HG02623 (cell line): ENCODE results near the gene SLC7A7.
"Not testable (repeated sequence)": the region's sequence is repeated elsewhere in the genome, so short reads cannot be mapped to it uniquely, and the experiment has no call there.

Experiments used
- ATAC-seq: cut with Tn5 transposase; IDR thresholded peaks from one replicate; pipeline ENCODE4 v1.9.1; 2021; ENCODE audit warnings: moderate library complexity; ENCODE audit not compliant: unreplicated experiment

SLC7A7 gene

DNA sequence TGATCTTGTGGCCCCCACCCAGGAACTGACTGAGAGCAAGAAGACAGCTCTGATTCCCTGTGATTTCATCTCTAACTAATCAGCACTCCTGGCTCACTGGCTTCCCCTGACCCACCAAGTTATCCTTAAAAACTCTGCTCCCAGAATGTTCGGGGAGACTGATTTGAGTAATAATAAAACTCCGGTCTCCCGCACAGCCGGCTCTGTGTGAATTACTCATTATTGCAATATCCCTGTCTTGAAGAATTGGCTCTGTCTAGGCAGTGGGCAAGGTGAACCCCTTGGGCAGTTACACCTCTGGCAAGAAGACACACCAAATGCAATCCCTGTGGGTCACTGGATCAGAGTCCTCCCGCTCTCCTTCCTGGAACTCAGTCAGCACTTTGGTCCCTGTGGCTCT is 21.3 kb downstream of the SLC7A7 start:
- no peak for ATAC-seq

GRCh38 chr14:22793550-22793949 is 21.7 kb downstream of the SLC7A7 start:
- not testable (repeated sequence) for ATAC-seq

DNA sequence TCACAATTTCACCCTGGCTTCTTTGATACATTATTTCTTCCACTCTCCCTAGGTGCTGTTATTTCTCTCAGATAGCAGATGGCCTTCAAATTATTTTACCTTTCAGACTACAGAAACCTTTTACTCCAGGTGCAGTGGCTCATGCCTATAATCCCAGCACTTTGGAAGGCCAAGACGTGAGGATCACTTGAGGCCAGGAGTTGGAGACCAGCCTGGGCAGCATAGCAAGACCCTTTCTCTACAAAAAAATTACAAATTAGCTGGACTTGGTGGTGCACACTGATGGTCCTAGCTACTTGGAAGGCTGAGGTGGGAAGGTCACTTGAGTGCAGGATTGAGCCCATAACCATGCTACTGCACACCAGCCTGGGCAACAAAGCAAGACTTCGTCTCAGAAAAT is 23.1 kb downstream of the SLC7A7 start:
- no peak for ATAC-seq

GRCh38 chr14:22791301-22791700 is 23.9 kb downstream of the SLC7A7 start:
- no peak for ATAC-seq

GRCh38 chr14:22786685-22787084 is 28.6 kb downstream of the SLC7A7 start:
- ATAC-seq: no peak

GRCh38 chr14:22781301-22781991 is 33.8 kb downstream of the SLC7A7 start:
- ATAC-seq: no peak

DNA sequence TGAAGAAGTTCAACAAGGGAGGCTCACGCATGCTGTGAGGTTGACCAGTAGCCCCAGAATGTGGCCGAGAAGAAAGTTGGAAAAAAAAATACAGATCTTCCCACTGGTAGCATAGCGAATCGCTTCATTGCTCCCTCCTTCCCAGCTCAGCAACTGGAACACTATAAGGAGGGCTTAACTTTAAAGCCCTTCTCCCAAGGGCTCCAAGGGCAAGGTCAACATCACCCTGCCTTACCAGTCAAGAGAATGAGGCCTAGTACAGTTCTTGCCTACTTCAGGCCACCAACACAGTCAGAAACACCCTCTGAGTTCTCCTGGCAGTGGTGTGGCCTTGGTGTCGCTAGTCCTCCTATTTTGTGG is 34.3 kb downstream of the SLC7A7 start:
- no peak for ATAC-seq

DNA sequence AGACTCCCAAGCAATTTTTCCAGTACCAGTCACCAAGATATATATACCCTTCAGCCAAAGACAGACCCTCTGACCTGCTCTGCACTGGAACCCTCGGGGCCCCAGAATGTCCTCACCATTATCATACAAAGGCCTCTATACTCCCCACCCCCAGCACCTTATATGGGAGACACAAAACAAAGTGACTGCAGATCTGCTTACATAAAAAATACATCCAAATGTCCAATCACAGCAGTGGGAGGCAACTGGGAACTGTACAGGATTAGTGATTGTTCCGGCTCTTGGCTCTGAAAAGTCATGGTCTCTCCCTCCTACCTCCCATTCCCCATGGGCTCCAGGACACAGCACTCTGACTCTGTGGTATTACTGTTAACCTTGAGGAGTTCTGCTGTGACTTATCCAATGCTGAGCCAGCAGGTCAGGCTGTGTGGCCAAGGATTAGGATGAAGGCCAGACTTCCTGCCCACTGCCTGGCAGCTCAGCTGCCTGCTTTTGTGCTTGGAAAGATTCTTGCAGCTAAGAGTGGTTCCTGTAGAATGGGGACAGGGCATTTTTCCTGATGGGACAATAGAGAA is 35.0 kb downstream of the SLC7A7 start:
- no peak for ATAC-seq

- ATAC-seq: no peak
Observed at GRCh38 chr14:22778084-22778483, 37.2 kb downstream of the SLC7A7 start.

DNA sequence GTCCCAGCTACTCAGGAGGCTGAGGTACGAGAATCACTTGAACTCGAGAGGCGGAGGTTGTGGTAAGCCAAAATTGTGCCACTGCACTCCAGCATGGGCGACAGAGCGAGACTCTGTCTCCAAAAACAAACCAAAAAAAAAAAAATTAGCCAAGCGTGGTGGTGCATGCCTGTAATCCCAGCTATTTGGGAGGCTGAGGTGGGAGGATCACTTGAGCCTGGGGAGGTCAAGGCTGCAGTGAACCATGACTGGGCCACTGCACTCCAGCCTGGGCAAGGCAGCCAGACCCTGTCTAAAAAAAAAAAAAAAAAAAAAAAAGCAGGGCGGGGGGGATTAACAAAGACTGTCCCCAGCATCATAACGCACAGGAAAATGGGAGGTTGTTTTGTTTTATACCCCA is 38.4 kb downstream of the SLC7A7 start:
- not testable (repeated sequence) for ATAC-seq

DNA sequence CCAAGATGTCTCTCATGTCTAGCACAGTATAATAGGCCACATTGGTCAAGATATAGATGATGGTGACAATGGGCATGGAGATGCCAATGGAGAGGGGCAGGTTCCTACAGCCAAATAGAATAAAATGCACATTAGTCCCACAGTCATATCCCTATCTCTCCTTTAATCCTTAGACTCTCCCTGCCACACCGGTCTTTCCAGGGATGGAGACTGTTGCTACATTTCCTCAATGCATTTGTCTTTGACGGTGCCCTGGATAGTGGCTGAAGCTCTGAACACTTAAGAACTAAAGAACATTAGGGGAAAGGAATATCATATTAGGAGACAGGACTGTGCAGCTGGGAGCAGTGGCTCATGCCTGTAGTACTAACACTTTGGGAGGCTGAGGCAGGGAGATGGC is 39.0 kb downstream of the SLC7A7 start:
- ATAC-seq: no peak

GRCh38 chr14:22774011-22774706 is 41.1 kb downstream of the SLC7A7 start:
- no peak for ATAC-seq

DNA sequence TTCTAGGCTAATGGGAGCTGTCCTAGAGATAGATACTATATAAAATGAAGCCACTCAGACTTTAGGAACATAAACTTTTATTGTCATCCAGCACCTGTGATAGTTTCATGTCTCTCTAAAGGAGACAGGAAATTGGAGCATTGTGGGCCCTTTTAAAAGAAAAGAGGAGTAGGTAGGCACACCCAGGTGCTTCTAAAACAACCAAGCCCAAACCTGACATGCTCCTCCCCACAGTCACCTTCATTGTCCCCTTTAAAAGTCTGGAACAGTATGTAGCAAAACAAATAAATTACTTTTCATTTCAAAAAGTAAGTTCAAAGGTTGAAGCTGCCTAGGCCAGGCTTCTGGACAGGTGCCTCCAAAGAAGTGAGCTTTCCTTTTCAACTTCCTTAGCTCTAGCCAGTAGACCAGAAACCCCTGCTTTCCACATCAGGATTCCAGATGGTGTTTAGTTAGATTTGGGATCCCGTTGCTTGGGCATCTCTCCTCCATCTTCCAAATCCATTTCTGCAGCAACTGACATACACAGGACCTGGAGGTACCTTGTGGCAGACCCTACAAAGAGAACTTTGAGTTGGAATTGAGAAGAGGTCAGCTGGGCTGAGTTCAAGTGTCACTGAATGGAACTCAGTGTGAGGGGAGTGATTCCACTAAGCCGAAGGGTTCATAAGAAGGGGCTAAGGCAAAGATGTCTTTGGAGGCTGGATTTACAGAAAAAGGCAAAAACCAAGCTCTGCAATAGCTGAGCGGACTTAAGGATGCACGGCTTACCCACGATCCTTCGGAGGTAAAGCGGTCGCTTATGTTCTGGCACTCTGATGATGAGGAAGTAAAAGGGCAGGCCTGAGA is 41.8 kb downstream of the SLC7A7 start:
- no peak for ATAC-seq

DNA sequence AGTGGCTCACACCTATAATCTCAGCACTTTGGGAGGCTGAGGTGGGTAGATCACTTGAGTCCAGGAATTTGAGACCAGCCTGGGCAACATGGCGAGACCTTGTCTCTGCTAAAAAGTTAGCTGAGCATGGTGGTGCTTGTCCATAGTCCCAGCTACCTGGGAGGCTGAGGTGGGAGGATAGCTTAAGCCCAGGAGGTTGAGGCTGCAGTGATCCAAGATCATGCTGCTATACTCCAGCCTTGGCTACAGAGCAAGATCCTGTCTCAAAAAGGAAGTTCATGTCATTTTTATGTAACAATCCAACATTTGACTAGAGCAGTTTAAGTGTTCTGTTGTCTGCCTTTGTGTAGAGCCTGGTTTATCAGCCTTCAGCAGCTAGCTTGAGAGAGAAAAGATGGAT is 42.5 kb downstream of the SLC7A7 start:
- ATAC-seq: no peak

DNA sequence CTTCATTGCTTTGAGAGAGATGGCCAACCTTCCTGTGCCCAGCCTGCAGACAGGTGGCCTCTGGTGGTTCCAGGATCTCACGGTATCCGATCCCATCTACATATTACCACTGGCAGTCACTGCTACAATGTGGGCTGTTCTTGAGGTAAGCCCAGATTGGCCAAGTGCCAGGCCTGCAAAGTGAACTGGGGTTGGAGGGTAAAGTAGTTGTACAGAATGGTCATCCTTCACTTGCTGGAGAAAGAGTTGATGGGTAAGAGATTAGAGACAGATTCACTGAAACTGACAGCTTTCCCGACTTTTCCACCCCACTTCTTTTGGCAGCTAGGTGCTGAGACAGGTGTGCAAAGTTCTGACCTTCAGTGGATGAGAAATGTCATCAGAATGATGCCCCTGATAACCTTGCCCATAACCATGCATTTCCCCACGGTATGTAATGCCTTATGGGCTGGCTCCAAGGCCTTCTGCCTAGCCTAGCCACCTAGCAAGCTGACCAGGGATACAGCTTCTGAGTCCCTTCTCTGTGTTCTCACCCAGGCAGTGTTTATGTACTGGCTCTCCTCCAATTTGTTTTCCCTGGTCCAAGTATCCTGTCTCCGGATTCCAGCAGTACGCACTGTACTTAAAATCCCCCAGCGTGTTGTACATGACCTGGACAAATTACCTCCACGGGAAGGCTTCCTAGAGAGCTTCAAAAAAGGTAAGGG is 44.6 kb downstream of the SLC7A7 start:
- ATAC-seq: no peak

GRCh38 chr14:22769369-22769768 is 45.9 kb downstream of the SLC7A7 start:
- ATAC-seq: no peak

DNA sequence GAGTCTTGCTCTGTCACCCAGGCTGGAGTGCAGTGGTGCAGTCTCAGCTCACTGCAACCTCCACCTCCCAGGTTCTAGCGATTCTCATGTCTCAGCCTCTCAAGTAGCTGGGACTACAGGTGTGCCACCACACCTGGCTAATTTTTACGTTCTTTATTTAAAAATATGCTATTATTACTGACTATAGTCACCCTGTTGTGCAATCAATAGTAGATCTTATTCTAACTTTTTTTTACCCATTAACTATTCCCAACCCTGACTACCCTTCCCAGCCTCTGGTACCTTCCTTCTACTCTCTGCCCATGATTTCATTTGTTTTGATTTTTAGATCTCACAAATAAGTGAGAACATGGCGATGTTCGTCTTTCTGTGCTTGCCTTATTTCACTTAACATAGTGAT is 46.3 kb downstream of the SLC7A7 start:
- ATAC-seq: no peak

DNA sequence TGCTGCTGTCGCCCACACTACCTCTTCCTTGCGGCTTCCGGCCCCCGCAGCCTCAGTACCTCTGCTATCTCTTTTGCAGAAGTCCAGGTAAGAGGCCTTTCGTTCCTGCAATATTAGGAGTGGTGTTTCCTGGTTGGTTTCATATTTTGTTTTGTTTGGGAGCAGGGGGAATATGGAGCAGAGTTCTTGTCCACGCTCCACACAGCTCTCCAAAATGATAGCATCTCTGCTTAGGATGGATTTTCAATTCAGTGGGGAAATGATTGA is 48.0 kb downstream of the SLC7A7 start:
- peak; percentile 20 for ATAC-seq

DNA sequence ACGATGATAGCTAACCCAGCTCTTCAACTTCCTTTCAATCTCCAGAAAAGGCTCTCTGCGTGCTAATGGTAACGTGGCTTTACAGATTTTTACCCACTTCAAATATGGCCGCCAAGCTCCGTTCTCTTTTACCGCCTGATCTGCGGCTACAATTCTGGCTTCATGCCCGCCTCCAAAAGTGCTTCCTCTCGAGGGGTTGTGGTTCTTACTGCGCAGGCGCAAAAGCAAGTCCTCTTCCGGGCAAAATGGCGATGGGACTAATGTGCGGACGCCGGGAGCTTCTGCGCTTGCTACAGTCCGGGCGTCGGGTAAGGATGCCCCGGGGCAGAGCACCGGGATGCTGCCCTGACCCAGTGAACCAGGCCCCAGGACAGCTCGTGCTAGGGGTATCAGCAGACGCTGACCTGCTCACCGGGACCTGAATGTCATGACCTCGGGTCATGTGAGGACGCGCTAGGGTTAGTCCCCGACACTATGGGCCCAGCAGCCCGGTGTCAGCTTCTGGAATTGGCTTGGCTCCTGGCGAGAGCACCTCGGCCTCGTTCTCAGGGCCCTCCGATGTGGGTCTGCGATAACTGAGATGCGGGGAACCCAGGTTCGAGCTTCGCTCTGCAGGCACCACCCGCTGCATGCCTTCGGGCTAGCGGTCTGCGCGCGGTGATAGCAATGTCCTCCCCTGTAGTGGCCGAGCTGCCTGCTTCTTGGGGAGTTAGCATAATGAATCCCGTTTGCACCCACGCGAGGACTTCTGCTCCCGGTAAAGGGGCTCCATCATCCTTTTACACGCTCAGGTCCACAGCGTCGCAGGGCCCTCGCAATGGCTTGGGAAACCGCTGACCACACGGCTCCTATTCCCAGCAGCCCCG is 48.5 kb downstream of the SLC7A7 start, which contains the start of gene OXA1L:
OXA1L (plus strand) TSS at position 232 of the 866 bp plus-strand sequence; CDS start at position 246, 14 bp downstream.
- peak; percentile 74 for ATAC-seq

DNA sequence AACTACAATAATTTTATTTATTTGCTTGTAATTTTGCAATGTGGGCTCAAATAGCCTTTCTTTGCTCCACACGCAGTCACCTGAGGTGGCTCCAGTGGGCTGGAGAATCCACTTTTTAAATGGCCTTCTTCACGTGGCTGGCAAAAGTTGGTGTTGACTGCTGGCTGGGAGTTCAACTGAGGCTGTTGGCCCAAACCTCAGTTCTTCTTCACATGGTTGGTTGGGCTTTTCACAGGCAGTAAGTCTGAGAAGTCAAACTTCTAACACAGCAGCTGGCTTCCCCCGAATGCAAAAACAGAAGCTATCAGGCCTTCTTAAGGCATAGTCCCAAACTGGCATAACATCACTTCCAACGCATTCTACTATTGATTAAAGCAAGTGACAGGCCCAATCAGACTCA is 50.9 kb downstream of the SLC7A7 start:
- no peak for ATAC-seq
